ENCODE data around the gene NF1.

Gene NF1

GRCh38 chr17:31064707-31065106 lies 30.1 kb upstream of the NF1 start:
- H3K9ac ChIP-seq (ENCODE audit: low read length) = no peak overlapping the region
- H3K27ac ChIP-seq (ENCODE audit: low read depth, low read length) = no peak overlapping the region
- H3K9me3 ChIP-seq (ENCODE audit: insufficient read depth, low read length) = no peaks in the 10 kb centered on the region
- no peaks in the 10 kb centered on the region for H4K20me1 ChIP-seq (ENCODE audit: low read depth, low read length)
- H2AFZ ChIP-seq (ENCODE audit: low read depth, low read length, severe bottlenecking) = no peak overlapping the region
- H3K79me2 ChIP-seq (ENCODE audit: insufficient read depth, low read length) = no peaks in the 10 kb centered on the region
- TF ChIP-seq EZH2phosphoT487 (conservative IDR thresholded peaks at IDR 0.05; ENCODE audit: low read length) = no peak
- TF ChIP-seq CTCF (IDR thresholded peaks at IDR 0.05; ENCODE audit: insufficient read depth, low read length, poor library complexity, severe bottlenecking) = no peak
- no peaks in the 10 kb centered on the region for H3K27me3 ChIP-seq (ENCODE audit: low read length)
- no peak overlapping the region for H3K4me3 ChIP-seq (ENCODE audit: insufficient read depth, low read length, poor library complexity, severe bottlenecking)
- H3K36me3 ChIP-seq (ENCODE audit: low read length) = no peaks in the 10 kb centered on the region
- no peaks in the 10 kb centered on the region for H3F3A ChIP-seq (ENCODE audit: insufficient read depth)
- no peak overlapping the region for H3K4me2 ChIP-seq (ENCODE audit: low read depth, low read length, poor library complexity, severe bottlenecking)
- no peaks in the 10 kb centered on the region for H3K9me2 ChIP-seq (replicated peaks; ENCODE audit: insufficient read depth, low read length)

GRCh38 chr17:31067691-31068184 lies 27.0 kb upstream of the NF1 start:
- H3K9ac ChIP-seq (ENCODE audit: low read length) = no peak overlapping the region
- H4K20me1 ChIP-seq (ENCODE audit: low read depth, low read length) = no peaks in the 10 kb centered on the region
- no peaks in the 10 kb centered on the region for H3K27me3 ChIP-seq (ENCODE audit: low read length)
- H2AFZ ChIP-seq (ENCODE audit: low read depth, low read length, severe bottlenecking) = peak overlapping the region; percentile 70
- no peak overlapping the region for H3K27ac ChIP-seq (ENCODE audit: low read depth, low read length)
- TF ChIP-seq EZH2phosphoT487 (conservative IDR thresholded peaks at IDR 0.05; ENCODE audit: low read length) (no peak), CTCF (IDR thresholded peaks at IDR 0.05; ENCODE audit: insufficient read depth, low read length, poor library complexity, severe bottlenecking) (no peak)
- no peaks in the 10 kb centered on the region for H3F3A ChIP-seq (ENCODE audit: insufficient read depth)
- no peaks in the 10 kb centered on the region for H3K9me2 ChIP-seq (replicated peaks; ENCODE audit: insufficient read depth, low read length)
- no peak overlapping the region for H3K4me3 ChIP-seq (ENCODE audit: insufficient read depth, low read length, poor library complexity, severe bottlenecking)
- H3K36me3 ChIP-seq (ENCODE audit: low read length) = no peaks in the 10 kb centered on the region
- no peak overlapping the region for H3K4me2 ChIP-seq (ENCODE audit: low read depth, low read length, poor library complexity, severe bottlenecking)
- no peaks in the 10 kb centered on the region for H3K79me2 ChIP-seq (ENCODE audit: insufficient read depth, low read length)
- no peaks in the 10 kb centered on the region for H3K9me3 ChIP-seq (ENCODE audit: insufficient read depth, low read length)

- no peak overlapping the region for H3K4me2 ChIP-seq (ENCODE audit: low read depth, low read length, poor library complexity, severe bottlenecking)
- H3F3A ChIP-seq (ENCODE audit: insufficient read depth) = no peaks in the 10 kb centered on the region
- H3K9me3 ChIP-seq (ENCODE audit: insufficient read depth, low read length) = no peaks in the 10 kb centered on the region
- H3K9ac ChIP-seq (ENCODE audit: low read length) = no peak overlapping the region
- H3K27me3 ChIP-seq (ENCODE audit: low read length) = no peaks in the 10 kb centered on the region
- TF ChIP-seq EZH2phosphoT487 (conservative IDR thresholded peaks at IDR 0.05; ENCODE audit: low read length) = no peak
- TF ChIP-seq CTCF (IDR thresholded peaks at IDR 0.05; ENCODE audit: insufficient read depth, low read length, poor library complexity, severe bottlenecking) = peak; percentile 92
- H3K9me2 ChIP-seq (replicated peaks; ENCODE audit: insufficient read depth, low read length) = no peaks in the 10 kb centered on the region
- H3K36me3 ChIP-seq (ENCODE audit: low read length) = no peaks in the 10 kb centered on the region
- no peaks in the 10 kb centered on the region for H4K20me1 ChIP-seq (ENCODE audit: low read depth, low read length)
- H3K27ac ChIP-seq (ENCODE audit: low read depth, low read length) = no peak overlapping the region
- H3K79me2 ChIP-seq (ENCODE audit: insufficient read depth, low read length) = no peaks in the 10 kb centered on the region
- peak overlapping the region; percentile 70 for H2AFZ ChIP-seq (ENCODE audit: low read depth, low read length, severe bottlenecking)
- no peak overlapping the region for H3K4me3 ChIP-seq (ENCODE audit: insufficient read depth, low read length, poor library complexity, severe bottlenecking)
Observed at GRCh38 chr17:31068291-31068690, 26.5 kb upstream of the NF1 start.

Measured in SU-DHL-6 (cell line).